Tibial nerve (tissue), 3 donors: ENCODE measurements around the gene ZKSCAN4.

Source experiments
- POLR2A ChIP-seq, 2 donors: fragments of 450-650 bp; IDR thresholded peaks; one replicate each; pipeline ENCODE4 v1.6.1; 2017; ENCODE audit warnings: antibody characterized with exemption in 2 of 2, mild to moderate bottlenecking in 2 of 2, moderate library complexity in 2 of 2
- TF ChIP-seq, protein P1 (sequence below), 5 experiments: fragments of 200-600 bp in 3 of 5; fragments of 450-650 bp in 2 of 5; sonication (generic) in 3 of 5; IDR thresholded peaks; one replicate each; pipeline ENCODE4 v1.5.1; 2016 to 2019; ENCODE audit warnings: antibody characterized with exemption in 5 of 5, mild to moderate bottlenecking in 3 of 5, moderate library complexity in 2 of 5

DNA sequence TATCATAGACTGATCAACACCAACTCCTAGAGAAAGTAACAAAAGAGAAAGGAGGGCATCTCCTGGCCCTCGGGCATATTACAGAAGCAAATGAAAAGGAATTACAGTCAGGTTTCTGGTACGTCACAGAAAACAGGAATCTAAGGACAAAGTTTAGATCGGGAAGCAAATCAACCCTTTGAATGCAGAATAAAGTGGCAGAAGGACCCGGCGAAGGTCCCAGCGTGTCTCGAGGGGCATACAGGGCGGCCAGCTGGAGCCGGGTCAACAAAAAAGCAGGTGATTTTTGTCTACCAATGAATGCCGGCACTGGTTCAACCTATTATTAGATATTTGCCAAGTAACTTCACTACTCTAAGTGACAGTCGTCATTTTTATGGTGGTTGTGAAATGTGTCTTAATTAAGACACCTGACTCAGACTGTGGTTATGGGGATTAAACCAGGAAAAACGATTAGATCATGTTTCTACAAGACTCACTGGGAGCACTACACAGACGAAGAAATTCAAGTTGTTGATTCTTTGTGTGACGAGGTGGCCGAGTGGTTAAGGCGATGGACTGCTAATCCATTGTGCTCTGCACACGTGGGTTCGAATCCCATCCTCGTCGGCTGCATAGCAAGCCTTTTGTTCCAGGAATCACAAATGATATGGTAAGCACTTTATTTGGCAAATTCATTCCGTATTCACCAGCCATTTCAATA, 39.4 kb downstream of the ZKSCAN4 start:
- TF ChIP-seq, protein P1, sequence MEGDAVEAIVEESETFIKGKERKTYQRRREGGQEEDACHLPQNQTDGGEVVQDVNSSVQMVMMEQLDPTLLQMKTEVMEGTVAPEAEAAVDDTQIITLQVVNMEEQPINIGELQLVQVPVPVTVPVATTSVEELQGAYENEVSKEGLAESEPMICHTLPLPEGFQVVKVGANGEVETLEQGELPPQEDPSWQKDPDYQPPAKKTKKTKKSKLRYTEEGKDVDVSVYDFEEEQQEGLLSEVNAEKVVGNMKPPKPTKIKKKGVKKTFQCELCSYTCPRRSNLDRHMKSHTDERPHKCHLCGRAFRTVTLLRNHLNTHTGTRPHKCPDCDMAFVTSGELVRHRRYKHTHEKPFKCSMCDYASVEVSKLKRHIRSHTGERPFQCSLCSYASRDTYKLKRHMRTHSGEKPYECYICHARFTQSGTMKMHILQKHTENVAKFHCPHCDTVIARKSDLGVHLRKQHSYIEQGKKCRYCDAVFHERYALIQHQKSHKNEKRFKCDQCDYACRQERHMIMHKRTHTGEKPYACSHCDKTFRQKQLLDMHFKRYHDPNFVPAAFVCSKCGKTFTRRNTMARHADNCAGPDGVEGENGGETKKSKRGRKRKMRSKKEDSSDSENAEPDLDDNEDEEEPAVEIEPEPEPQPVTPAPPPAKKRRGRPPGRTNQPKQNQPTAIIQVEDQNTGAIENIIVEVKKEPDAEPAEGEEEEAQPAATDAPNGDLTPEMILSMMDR (IDR thresholded peaks at IDR 0.05): no peak
- TF ChIP-seq POLR2A (IDR thresholded peaks at IDR 0.05): no peak
